ENCODE measurements around the gene KIDINS220.

The KIDINS220 gene

DNA sequence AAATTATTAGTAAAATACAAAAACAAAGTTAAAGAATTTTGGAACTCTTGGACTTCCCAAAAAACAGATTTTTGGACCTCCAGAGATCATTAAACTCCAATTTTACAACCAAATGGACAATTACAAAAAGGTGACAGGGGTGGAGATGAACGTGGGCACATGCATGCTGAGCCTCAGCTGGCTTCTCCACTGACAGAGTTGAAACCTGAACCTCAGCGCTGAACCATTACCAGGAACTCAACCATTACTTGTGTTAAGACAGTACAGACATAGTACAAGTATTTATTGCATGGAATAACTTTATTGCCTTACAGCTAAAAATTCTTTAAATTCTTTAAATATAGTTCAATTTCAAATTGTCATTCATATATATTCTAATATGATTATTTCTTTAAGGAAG is 33.0 kb upstream of the KIDINS220 start:
- no peaks in the 10 kb centered on the region for H3K9me3 ChIP-seq (ENCODE audit: control insufficient read depth in 2 of 2, low read length in 2 of 2)
- no peak overlapping the region for H3K9ac ChIP-seq (ENCODE audit: low read length in 2 of 2)
- no peaks in the 10 kb centered on the region for H3K4me1 ChIP-seq (ENCODE audit: control insufficient read depth, insufficient read depth, low read length)
- H3K4me3 ChIP-seq (ENCODE audit: low read length in 2 of 2), result no peak overlapping the region
- no peak overlapping the region for H3K27ac ChIP-seq (ENCODE audit: low read length)
- H3K36me3 ChIP-seq (ENCODE audit: control insufficient read depth in 2 of 2, insufficient read depth in 2 of 2, low read length in 2 of 2), result peaks cover 0 to 3% of the 10 kb centered on the region in 2 donors
- H3K27me3 ChIP-seq (ENCODE audit: control insufficient read depth in 1 of 2, insufficient read depth in 2 of 2, low read length in 2 of 2), result no peaks in the 10 kb centered on the region

DNA sequence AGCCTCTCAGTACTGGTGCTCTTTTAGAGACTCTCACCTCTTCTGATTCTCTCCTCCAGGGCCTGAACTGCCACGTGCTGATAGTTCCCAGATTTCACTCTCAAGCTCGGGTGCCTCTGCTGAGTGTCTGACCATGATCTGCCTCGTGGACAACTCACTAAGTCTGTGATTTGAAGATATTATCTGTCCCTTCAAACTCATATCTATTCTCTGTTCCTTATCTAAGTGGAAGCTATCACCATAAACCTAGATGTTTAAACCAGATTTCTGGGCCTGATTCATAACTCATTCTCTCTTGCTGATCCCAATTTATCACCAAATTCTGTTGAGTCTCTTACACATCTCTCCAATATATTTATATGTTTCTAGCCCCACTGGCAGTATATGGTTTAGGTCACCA is 29.9 kb upstream of the KIDINS220 start:
- no peak overlapping the region for H3K4me3 ChIP-seq (ENCODE audit: low read length in 2 of 2)
- peaks cover 0 to 5% of the 10 kb centered on the region in 2 donors for H3K36me3 ChIP-seq (ENCODE audit: control insufficient read depth in 2 of 2, insufficient read depth in 2 of 2, low read length in 2 of 2)
- no peaks in the 10 kb centered on the region for H3K27me3 ChIP-seq (ENCODE audit: control insufficient read depth in 1 of 2, insufficient read depth in 2 of 2, low read length in 2 of 2)
- H3K9ac ChIP-seq (ENCODE audit: low read length in 2 of 2), result no peak overlapping the region
- H3K4me1 ChIP-seq (ENCODE audit: control insufficient read depth, insufficient read depth, low read length), result no peaks in the 10 kb centered on the region
- no peak overlapping the region for H3K27ac ChIP-seq (ENCODE audit: low read length)
- H3K9me3 ChIP-seq (ENCODE audit: control insufficient read depth in 2 of 2, low read length in 2 of 2), result no peaks in the 10 kb centered on the region

DNA sequence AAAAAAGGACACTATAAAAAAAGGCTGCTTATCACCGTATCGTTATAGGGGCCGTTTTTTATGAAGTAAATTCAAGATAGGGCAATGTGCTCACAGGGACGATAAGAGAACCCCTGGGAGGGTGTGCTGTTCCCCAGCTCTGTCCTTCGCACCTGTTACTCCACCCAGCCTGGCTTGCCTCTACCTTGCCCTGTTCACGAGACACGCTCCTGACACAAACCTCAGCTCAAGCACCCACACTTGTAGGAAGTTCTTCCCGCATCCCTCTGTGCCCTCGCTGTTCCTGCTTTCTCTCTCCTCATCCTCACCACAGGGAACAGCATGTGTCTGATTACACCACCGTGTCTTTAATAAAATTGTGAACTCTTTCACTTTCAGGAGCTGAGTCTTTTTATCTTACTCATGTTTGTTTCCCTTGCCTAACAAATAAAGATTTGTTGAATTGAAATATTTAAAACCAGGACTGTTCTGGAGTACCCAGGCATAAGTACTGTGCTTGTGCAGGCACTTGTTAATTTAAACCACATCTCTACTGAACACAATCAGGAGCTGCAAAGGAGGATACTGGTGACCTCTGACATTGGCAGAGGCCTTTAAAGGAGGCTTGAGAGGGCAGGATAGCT is 26.0 kb upstream of the KIDINS220 start:
- no peaks in the 10 kb centered on the region for H3K27me3 ChIP-seq (ENCODE audit: control insufficient read depth in 1 of 2, insufficient read depth in 2 of 2, low read length in 2 of 2)
- no peaks in the 10 kb centered on the region for H3K4me1 ChIP-seq (ENCODE audit: control insufficient read depth, insufficient read depth, low read length)
- H3K36me3 ChIP-seq (ENCODE audit: control insufficient read depth in 2 of 2, insufficient read depth in 2 of 2, low read length in 2 of 2), result peaks cover 0 to 4% of the 10 kb centered on the region in 2 donors
- H3K9ac ChIP-seq (ENCODE audit: low read length in 2 of 2), result no peak overlapping the region
- H3K27ac ChIP-seq (ENCODE audit: low read length), result no peak overlapping the region
- H3K9me3 ChIP-seq (ENCODE audit: control insufficient read depth in 2 of 2, low read length in 2 of 2), result no peaks in the 10 kb centered on the region
- H3K4me3 ChIP-seq (ENCODE audit: low read length in 2 of 2), result no peak overlapping the region

DNA sequence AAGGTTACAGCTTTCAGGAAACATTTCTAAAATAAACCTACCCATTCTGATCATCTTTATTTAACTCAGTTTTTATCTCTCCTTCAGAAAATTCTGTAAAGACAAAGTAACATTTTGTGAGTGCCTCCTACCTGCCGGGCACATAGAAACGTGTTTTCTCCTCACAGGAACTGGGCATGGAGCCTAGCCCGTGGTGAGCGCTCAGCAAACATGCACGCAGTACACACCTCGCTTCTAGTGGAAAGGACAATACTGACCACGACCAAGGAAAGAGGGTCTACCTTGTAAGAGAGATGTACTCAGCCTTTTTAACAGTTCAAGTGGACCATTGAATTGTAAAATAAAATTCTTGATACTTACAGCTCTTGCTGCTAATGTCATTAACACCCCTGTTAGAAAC is 24.8 kb upstream of the KIDINS220 start:
- H3K36me3 ChIP-seq (ENCODE audit: control insufficient read depth in 2 of 2, insufficient read depth in 2 of 2, low read length in 2 of 2), result peaks cover 0 to 4% of the 10 kb centered on the region in 2 donors
- no peaks in the 10 kb centered on the region for H3K9me3 ChIP-seq (ENCODE audit: control insufficient read depth in 2 of 2, low read length in 2 of 2)
- no peak overlapping the region for H3K4me3 ChIP-seq (ENCODE audit: low read length in 2 of 2)
- no peak overlapping the region for H3K9ac ChIP-seq (ENCODE audit: low read length in 2 of 2)
- H3K27ac ChIP-seq (ENCODE audit: low read length), result no peak overlapping the region
- no peaks in the 10 kb centered on the region for H3K4me1 ChIP-seq (ENCODE audit: control insufficient read depth, insufficient read depth, low read length)
- no peaks in the 10 kb centered on the region for H3K27me3 ChIP-seq (ENCODE audit: control insufficient read depth in 1 of 2, insufficient read depth in 2 of 2, low read length in 2 of 2)

DNA sequence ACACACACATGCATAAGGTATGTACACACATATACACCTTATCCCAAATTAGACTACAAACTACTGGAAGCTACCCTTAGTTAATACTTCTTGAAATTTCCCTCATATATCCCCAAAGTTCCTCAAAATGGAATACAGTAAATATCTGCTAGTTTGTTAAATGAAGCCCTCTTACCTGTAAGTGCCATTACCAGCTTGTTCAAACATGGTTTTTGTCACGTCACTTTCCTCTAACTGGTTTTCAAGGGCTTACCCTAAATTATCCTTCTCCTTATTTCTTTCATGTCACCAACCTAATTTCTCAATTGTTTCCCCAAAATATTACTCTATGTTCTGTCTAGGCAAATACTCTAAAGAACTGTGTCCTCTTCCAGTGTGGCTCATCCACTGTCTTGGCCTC is 24.4 kb upstream of the KIDINS220 start:
- no peaks in the 10 kb centered on the region for H3K4me1 ChIP-seq (ENCODE audit: control insufficient read depth, insufficient read depth, low read length)
- no peak overlapping the region for H3K27ac ChIP-seq (ENCODE audit: low read length)
- no peak overlapping the region for H3K4me3 ChIP-seq (ENCODE audit: low read length in 2 of 2)
- H3K9ac ChIP-seq (ENCODE audit: low read length in 2 of 2), result no peak overlapping the region
- no peaks in the 10 kb centered on the region for H3K9me3 ChIP-seq (ENCODE audit: control insufficient read depth in 2 of 2, low read length in 2 of 2)
- peaks cover 0 to 4% of the 10 kb centered on the region in 2 donors for H3K36me3 ChIP-seq (ENCODE audit: control insufficient read depth in 2 of 2, insufficient read depth in 2 of 2, low read length in 2 of 2)
- no peaks in the 10 kb centered on the region for H3K27me3 ChIP-seq (ENCODE audit: control insufficient read depth in 1 of 2, insufficient read depth in 2 of 2, low read length in 2 of 2)

DNA sequence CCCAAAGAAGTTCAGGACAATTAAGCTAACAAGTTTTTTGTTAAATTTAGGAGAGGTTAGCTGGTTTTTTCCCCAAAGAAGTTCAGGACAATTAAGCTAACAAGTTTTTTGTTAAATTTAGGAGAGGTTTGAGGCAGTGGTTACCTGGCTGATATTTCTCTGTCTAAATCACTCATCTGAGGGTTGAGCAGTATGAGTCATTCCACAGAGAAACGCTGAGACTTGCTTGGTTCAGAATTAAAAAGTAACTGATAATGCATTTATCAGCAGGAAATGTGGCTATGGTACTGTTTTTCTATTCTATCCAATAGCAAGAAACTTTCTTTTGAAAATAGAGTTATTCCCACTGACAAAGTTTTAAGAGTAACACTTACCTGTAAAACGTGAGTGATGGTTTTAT is 22.8 kb upstream of the KIDINS220 start:
- Histone ChIP-seq H3K9me3 (ENCODE audit: control insufficient read depth in 2 of 2, low read length in 2 of 2) (no peaks in the 10 kb centered on the region), H3K4me1 (ENCODE audit: control insufficient read depth, insufficient read depth, low read length) (no peaks in the 10 kb centered on the region), H3K9ac (ENCODE audit: low read length in 2 of 2) (no peak overlapping the region)

DNA sequence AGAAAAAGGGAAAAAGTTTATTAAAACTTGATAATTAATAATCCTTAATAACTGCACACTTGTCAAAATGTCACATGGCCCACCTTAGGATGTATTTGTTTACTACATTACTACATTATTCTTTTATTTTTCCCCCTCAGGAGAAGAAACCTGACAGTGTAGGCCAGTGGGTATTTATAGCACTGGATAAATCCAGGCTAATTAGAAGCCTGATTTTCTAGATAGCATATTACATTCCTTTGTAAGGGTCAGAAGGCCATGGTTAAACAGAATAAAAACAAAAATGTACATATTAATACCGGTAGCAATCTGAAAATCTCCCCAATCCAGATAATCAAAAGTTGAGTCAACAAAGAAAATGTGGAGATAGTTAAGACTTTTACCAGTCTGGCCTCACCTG is 21.5 kb upstream of the KIDINS220 start:
- Histone ChIP-seq H3K4me1 (ENCODE audit: control insufficient read depth, insufficient read depth, low read length) (no peaks in the 10 kb centered on the region), H3K9me3 (ENCODE audit: control insufficient read depth in 2 of 2, low read length in 2 of 2) (no peaks in the 10 kb centered on the region), H3K9ac (ENCODE audit: low read length in 2 of 2) (no peak overlapping the region), H3K27me3 (ENCODE audit: control insufficient read depth in 1 of 2, insufficient read depth in 2 of 2, low read length in 2 of 2) (no peaks in the 10 kb centered on the region), H3K27ac (ENCODE audit: low read length) (no peak overlapping the region), H3K36me3 (ENCODE audit: control insufficient read depth in 2 of 2, insufficient read depth in 2 of 2, low read length in 2 of 2) (peaks cover 0 to 4% of the 10 kb centered on the region in 2 donors), H3K4me3 (ENCODE audit: low read length in 2 of 2) (no peak overlapping the region)

More for the DNA sequence above, 22.8 kb upstream of the KIDINS220 start:
- no peaks in the 10 kb centered on the region for H3K27me3 ChIP-seq (ENCODE audit: control insufficient read depth in 1 of 2, insufficient read depth in 2 of 2, low read length in 2 of 2)
- no peak overlapping the region for H3K27ac ChIP-seq (ENCODE audit: low read length)
- H3K4me3 ChIP-seq (ENCODE audit: low read length in 2 of 2), result no peak overlapping the region
- H3K36me3 ChIP-seq (ENCODE audit: control insufficient read depth in 2 of 2, insufficient read depth in 2 of 2, low read length in 2 of 2), result peaks cover 0 to 4% of the 10 kb centered on the region in 2 donors

DNA sequence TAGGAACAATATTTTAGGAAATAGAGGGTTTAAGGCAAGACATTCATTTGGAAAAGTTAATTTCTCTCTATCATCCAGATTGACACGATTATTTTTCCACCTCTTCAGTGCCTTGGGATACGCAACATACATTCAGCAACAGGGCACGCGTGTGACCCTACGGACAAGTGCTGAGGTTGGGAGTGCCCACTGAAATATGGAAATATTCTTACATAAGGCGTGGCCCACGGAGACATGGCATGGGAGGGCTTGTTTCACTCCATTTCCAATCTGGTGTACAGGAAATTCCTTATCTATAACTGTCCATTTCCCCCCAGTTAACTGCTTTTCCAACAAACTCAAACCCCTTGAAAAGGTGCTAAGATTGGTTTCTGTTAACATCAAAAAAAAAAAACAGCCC is 20.9 kb upstream of the KIDINS220 start:
- no peak overlapping the region for H3K9ac ChIP-seq (ENCODE audit: low read length in 2 of 2)
- H3K27ac ChIP-seq (ENCODE audit: low read length), result no peak overlapping the region
- H3K36me3 ChIP-seq (ENCODE audit: control insufficient read depth in 2 of 2, insufficient read depth in 2 of 2, low read length in 2 of 2), result peaks cover 0 to 4% of the 10 kb centered on the region in 2 donors
- H3K4me3 ChIP-seq (ENCODE audit: low read length in 2 of 2), result no peak overlapping the region
- no peaks in the 10 kb centered on the region for H3K9me3 ChIP-seq (ENCODE audit: control insufficient read depth in 2 of 2, low read length in 2 of 2)
- H3K4me1 ChIP-seq (ENCODE audit: control insufficient read depth, insufficient read depth, low read length), result no peaks in the 10 kb centered on the region
- H3K27me3 ChIP-seq (ENCODE audit: control insufficient read depth in 1 of 2, insufficient read depth in 2 of 2, low read length in 2 of 2), result no peaks in the 10 kb centered on the region

DNA sequence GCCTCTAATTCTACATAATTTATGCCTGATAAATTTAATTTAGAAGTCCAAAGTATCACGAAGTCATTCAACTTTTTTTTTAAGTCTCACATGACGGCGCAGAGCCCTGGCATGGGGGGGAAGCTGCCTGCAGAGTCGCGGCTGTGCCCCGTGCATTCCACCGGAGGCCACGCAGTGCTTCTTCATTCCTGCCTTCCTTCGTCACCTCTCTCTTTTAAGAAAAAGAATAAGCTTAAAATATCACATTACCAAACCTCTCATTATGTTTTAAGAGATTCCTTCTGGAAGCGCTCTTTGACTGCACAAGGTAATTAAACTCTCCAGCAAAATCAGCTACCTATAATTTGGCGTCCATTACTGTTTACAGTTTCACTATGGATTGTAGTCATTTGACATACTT is 20.3 kb upstream of the KIDINS220 start:
- peaks cover 0 to 4% of the 10 kb centered on the region in 2 donors for H3K36me3 ChIP-seq (ENCODE audit: control insufficient read depth in 2 of 2, insufficient read depth in 2 of 2, low read length in 2 of 2)
- no peaks in the 10 kb centered on the region for H3K4me1 ChIP-seq (ENCODE audit: control insufficient read depth, insufficient read depth, low read length)
- H3K27ac ChIP-seq (ENCODE audit: low read length), result no peak overlapping the region
- H3K27me3 ChIP-seq (ENCODE audit: control insufficient read depth in 1 of 2, insufficient read depth in 2 of 2, low read length in 2 of 2), result no peaks in the 10 kb centered on the region
- H3K9me3 ChIP-seq (ENCODE audit: control insufficient read depth in 2 of 2, low read length in 2 of 2), result no peaks in the 10 kb centered on the region
- H3K9ac ChIP-seq (ENCODE audit: low read length in 2 of 2), result no peak overlapping the region
- no peak overlapping the region for H3K4me3 ChIP-seq (ENCODE audit: low read length in 2 of 2)

DNA sequence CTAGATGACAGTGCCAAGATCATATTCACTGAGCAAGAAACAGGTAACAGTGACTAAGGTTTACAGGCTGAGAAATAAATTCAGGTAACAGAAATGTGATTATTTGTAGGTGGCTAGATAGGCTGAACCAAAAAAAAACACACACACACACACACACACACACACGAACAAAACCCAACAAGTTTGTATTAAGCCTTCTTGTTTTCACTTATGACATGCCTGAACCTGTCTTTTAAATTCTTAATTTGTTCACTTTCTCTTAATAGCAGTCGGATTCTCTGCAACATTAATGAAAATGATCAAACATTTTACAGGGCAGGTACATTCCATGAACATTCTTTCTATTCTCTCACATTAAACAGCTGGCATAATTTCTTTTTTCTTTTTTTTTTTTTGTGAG is 18.8 kb upstream of the KIDINS220 start:
- H3K4me1 ChIP-seq (ENCODE audit: control insufficient read depth, insufficient read depth, low read length), result no peaks in the 10 kb centered on the region
- H3K27ac ChIP-seq (ENCODE audit: low read length), result no peak overlapping the region
- H3K27me3 ChIP-seq (ENCODE audit: control insufficient read depth in 1 of 2, insufficient read depth in 2 of 2, low read length in 2 of 2), result no peaks in the 10 kb centered on the region
- no peaks in the 10 kb centered on the region for H3K9me3 ChIP-seq (ENCODE audit: control insufficient read depth in 2 of 2, low read length in 2 of 2)
- H3K36me3 ChIP-seq (ENCODE audit: control insufficient read depth in 2 of 2, insufficient read depth in 2 of 2, low read length in 2 of 2), result no peaks in the 10 kb centered on the region
- no peak overlapping the region for H3K4me3 ChIP-seq (ENCODE audit: low read length in 2 of 2)
- H3K9ac ChIP-seq (ENCODE audit: low read length in 2 of 2), result no peak overlapping the region

DNA sequence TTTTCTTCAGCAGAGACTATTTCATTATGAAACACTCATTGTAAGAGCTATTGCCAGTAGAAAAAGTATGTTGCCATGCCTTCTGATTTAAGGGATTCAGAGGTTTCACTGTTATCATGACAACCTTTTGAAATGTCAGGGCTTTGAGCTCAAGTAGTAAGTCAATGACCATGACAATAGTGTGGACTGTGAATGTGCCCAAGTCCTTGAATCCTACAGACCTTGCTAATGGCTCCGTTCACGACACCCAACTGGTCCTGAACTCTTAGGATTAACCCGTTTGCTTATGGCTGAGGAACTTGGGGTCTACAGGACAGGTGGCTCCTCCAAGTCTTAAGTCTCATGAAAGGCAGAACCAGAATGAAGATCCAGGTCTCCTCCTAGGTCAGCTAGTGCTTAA is 17.6 kb upstream of the KIDINS220 start:
- Histone ChIP-seq H3K9me3 (ENCODE audit: control insufficient read depth in 2 of 2, low read length in 2 of 2) (no peaks in the 10 kb centered on the region), H3K4me1 (ENCODE audit: control insufficient read depth, insufficient read depth, low read length) (no peaks in the 10 kb centered on the region), H3K36me3 (ENCODE audit: control insufficient read depth in 2 of 2, insufficient read depth in 2 of 2, low read length in 2 of 2) (no peaks in the 10 kb centered on the region), H3K9ac (ENCODE audit: low read length in 2 of 2) (no peak overlapping the region), H3K27ac (ENCODE audit: low read length) (no peak overlapping the region), H3K27me3 (ENCODE audit: control insufficient read depth in 1 of 2, insufficient read depth in 2 of 2, low read length in 2 of 2) (no peaks in the 10 kb centered on the region), H3K4me3 (ENCODE audit: low read length in 2 of 2) (no peak overlapping the region)
